Progenitor cell of endocrine pancreas (in vitro differentiated cells): Measurements from ENCODE around the gene MANSC4. TPM values are rescaled to one million over a fixed set of nuclear protein-coding genes. Genes with fewer than 3 reads are reported as not detected.

Experiments
- DNase-seq: peaks from one replicate; pipeline ENCODE4 v3.0.0; 2021; ENCODE audit warnings: low spot score; ENCODE audit not compliant: unreplicated experiment
- H3K27ac Mint-ChIP-seq: 2 replicates; pipeline ENCODE4 v1.8.0; 2021; ENCODE audit warnings: mild to moderate bottlenecking, moderate library complexity, mixed read lengths
- H3K27me3 Mint-ChIP-seq: 2 replicates; pipeline ENCODE4 v1.8.0; 2021; ENCODE audit warnings: mixed read lengths
- H3K36me3 Mint-ChIP-seq: 2 replicates; pipeline ENCODE4 v1.8.0; 2022; ENCODE audit warnings: mixed read lengths; ENCODE audit not compliant: insufficient read depth
- H3K4me1 Mint-ChIP-seq: 2 replicates; pipeline ENCODE4 v1.8.0; 2021; ENCODE audit warnings: low read depth, mixed read lengths
- H3K4me3 Mint-ChIP-seq: 2 replicates; pipeline ENCODE4 v1.8.0; 2021; ENCODE audit warnings: low read depth, mild to moderate bottlenecking, moderate library complexity, mixed read lengths
- H3K9me3 Mint-ChIP-seq: 2 replicates; pipeline ENCODE4 v1.8.0; 2021; ENCODE audit warnings: low read depth, mixed read lengths
- total RNA-seq: library from RNA; stranded (reverse); gene quantifications from 2 replicates; pipeline ENCODE4 v1.2.1, GENCODE V29; 2021
- TF ChIP-seq, protein P1 (sequence below): fragments of 200-600 bp; sonication (generic); IDR thresholded peaks from one replicate; pipeline ENCODE4 v1.5.0; 2021; ENCODE audit warnings: antibody characterized with exemption, mild to moderate bottlenecking; ENCODE audit not compliant: unreplicated experiment

Gene MANSC4
- total RNA-seq, 1 donor from 2014 or later = 1.1 TPM

DNA sequence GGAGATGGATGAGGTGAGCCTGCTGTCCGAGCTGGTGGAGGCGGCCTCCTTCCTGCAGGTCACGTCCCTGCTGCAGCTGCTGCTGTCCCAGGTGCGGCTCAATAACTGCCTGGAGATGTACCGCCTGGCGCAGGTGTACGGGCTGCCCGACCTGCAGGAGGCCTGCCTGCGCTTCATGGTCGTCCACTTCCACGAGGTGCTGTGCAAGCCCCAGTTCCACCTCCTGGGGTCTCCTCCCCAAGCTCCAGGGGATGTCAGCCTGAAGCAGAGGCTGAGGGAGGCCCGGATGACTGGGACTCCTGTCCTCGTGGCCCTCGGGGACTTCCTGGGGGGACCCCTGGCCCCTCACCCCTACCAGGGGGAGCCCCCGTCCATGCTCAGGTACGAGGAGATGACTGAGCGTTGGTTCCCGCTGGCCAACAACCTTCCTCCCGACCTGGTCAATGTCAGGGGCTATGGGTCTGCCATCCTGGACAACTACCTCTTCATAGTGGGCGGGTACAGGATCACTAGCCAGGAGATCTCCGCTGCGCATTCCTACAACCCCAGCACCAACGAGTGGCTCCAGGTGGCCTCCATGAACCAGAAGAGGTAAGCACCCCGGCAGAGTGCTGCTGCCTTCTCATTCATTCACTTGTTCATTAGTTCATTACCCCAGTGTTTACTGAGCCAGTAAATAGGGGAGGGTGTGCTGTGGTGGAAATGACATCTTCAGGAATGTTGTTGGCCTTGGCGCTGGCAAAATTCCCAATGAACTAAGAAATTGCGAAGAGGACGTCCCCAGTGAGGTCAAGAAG, 774 bp upstream of the MANSC4 start:
- peaks cover 23% of the 10 kb centered on the region for H3K4me1 Mint-ChIP-seq
- TF ChIP-seq, protein P1, sequence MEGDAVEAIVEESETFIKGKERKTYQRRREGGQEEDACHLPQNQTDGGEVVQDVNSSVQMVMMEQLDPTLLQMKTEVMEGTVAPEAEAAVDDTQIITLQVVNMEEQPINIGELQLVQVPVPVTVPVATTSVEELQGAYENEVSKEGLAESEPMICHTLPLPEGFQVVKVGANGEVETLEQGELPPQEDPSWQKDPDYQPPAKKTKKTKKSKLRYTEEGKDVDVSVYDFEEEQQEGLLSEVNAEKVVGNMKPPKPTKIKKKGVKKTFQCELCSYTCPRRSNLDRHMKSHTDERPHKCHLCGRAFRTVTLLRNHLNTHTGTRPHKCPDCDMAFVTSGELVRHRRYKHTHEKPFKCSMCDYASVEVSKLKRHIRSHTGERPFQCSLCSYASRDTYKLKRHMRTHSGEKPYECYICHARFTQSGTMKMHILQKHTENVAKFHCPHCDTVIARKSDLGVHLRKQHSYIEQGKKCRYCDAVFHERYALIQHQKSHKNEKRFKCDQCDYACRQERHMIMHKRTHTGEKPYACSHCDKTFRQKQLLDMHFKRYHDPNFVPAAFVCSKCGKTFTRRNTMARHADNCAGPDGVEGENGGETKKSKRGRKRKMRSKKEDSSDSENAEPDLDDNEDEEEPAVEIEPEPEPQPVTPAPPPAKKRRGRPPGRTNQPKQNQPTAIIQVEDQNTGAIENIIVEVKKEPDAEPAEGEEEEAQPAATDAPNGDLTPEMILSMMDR = no peak
- H3K27me3 Mint-ChIP-seq = no peaks in the 10 kb centered on the region
- peak overlapping the region; percentile 94 for H3K27ac Mint-ChIP-seq
- no peaks in the 10 kb centered on the region for H3K9me3 Mint-ChIP-seq
- peak; percentile 63 for DNase-seq
- peaks cover 21% of the 10 kb centered on the region for H3K36me3 Mint-ChIP-seq
- H3K4me3 Mint-ChIP-seq = peak overlapping the region; percentile 80

DNA sequence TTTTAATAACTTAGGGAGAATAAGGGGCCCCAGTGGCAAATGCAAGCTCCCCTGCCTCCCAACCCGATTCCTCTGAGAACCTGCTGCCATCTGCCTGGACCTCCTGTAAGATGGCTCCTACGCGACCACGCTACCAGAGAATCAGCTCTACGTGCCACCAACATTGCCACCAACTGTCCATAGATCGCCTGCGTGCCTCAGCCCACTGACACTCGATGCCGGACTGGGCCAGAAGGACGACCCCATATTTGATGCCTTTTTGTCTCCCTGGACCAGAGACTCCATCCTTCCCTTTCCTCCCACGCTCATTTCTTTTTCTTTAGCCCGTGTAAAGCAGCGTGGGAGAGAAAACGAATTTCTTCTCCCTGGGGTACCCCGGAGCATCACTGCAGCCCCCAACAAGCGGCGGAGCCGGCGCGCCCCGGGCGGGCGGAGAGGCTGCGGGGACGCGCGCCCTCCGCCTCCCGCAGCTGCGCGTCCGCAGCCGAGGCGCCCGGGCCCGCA, 568 bp downstream of the MANSC4 start:
- TF ChIP-seq, protein P1 = no peak
- peaks cover 15% of the 10 kb centered on the region for H3K36me3 Mint-ChIP-seq
- peaks cover 20% of the 10 kb centered on the region for H3K4me1 Mint-ChIP-seq
- peak overlapping the region; percentile 98 for H3K27ac Mint-ChIP-seq
- no peaks in the 10 kb centered on the region for H3K27me3 Mint-ChIP-seq
- no peaks in the 10 kb centered on the region for H3K9me3 Mint-ChIP-seq
- peak overlapping the region; percentile 92 for H3K4me3 Mint-ChIP-seq
- peak; percentile 18 for DNase-seq

DNA sequence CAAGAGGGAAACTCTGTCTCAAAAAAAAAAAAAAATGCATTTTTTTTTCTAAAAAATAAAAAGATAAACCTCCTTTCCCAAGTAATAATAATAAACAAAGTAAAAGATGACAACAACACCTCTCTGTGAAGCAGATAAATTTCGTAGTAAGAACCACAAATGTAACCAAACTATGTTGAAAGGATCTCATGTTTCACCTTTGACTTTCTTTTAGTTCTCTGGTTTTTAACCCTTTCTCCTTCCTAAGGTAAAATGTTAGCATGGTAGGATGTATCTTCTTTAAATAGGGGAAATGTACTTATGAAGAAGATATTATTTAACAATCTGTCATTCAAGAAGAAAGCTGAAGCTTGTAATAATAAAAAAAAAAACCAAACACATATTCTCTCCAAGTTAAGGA, 1.8 kb downstream of the MANSC4 start:
- no peaks in the 10 kb centered on the region for H3K9me3 Mint-ChIP-seq
- no peak overlapping the region for H3K27ac Mint-ChIP-seq
- TF ChIP-seq, protein P1 = no peak
- H3K36me3 Mint-ChIP-seq = peaks cover 10% of the 10 kb centered on the region
- peak overlapping the region; percentile 44 for H3K4me3 Mint-ChIP-seq
- H3K27me3 Mint-ChIP-seq = no peaks in the 10 kb centered on the region
- H3K4me1 Mint-ChIP-seq = peaks cover 20% of the 10 kb centered on the region
- DNase-seq = no peak

DNA sequence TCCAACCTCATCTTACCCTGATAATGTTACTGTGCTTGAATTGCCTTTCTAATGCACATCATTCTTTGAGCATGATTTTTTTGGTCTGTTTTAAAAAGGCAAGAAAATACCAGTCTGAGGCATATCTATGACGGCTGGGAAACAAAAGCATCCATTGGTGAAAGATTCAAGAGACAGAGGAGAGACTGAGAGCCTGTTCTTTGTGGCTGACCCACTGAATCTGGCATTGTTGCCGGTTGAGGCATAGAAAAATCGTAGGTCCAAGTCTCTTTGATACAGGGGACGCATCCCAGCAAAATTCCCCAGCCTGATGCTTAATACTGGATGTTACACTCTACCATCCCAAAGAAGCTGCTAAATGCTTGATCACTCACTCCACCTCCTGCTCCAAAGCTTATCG, 2.9 kb downstream of the MANSC4 start:
- TF ChIP-seq, protein P1 = no peak
- Mint-ChIP-seq H3K27ac (no peak overlapping the region), H3K36me3 (peaks cover 3% of the 10 kb centered on the region), H3K4me3 (peak overlapping the region; percentile 14), H3K4me1 (peaks cover 15% of the 10 kb centered on the region), H3K9me3 (no peaks in the 10 kb centered on the region), H3K27me3 (no peaks in the 10 kb centered on the region)
- no peak for DNase-seq

DNA sequence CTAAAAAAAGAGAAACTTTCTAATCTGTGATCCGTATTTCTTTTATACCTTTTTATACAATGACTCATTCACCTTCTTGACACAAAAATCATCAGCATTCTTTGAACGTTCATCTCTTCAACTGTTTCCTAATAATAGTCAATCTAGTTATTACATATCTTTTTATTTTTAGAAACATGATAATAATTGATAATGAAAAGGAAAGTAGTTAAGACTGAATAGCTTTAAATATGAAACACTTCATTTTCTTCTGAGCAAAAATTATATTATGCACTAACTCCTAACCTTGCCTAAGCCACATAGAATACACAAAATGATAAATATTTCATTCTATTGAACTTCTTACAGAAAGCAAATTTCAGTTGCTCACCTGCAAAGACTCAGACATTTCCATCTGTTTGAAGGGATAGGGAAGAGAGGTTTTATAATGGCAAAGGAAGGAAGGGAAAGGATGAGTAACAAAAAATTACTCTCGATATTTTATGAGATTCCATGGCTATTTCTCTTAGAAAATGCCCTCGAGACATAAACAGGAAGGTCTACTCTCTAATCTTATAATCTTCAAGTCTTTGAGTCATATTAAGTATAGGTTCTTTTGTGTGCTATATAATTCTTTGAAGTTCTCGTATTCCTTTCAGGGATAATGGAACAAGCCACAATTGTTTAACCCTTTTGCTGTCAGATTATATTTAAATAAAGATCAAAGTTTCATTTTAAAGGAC, 7.5 kb downstream of the MANSC4 start:
- Mint-ChIP-seq H3K27ac (no peak overlapping the region), H3K4me3 (no peak overlapping the region), H3K4me1 (no peaks in the 10 kb centered on the region), H3K9me3 (no peaks in the 10 kb centered on the region), H3K27me3 (no peaks in the 10 kb centered on the region), H3K36me3 (no peaks in the 10 kb centered on the region)
- TF ChIP-seq, protein P1 = no peak
- DNase-seq = no peak
